GM12892 (cell line): Measurements from ENCODE around the gene TIGAR.

Experiments
- POLR2A ChIP-seq: IDR thresholded peaks from 2 replicates; pipeline ENCODE4 v1.6.1; 2011; ENCODE audit warnings: low read depth, low read length, control low read depth
- POLR2AphosphoS5 ChIP-seq: IDR thresholded peaks from 2 replicates; pipeline ENCODE4 v1.6.1; 2011; ENCODE audit warnings: low read depth, low read length, control low read depth
- TAF1 ChIP-seq: IDR thresholded peaks from 2 replicates; pipeline ENCODE4 v1.6.1; 2011; ENCODE audit warnings: low read depth, mild to moderate bottlenecking, control low read depth, low read length, borderline replicate concordance

- TF ChIP-seq POLR2A (no peak; the same call in none of the 2 replicates), POLR2AphosphoS5 (peak; percentile 20; the same call in 1 of the 2 replicates), TAF1 (no peak)
These were observed 27.6 kb upstream of the TIGAR start for GRCh38 chr12:4293299-4293965.
